B cell (primary cell): ENCODE measurements around the gene MRAP2. TPM values are rescaled to one million over a fixed set of nuclear protein-coding genes. Genes with fewer than 3 reads are reported as not detected.

Source experiments
- ATAC-seq: fragments of 200-7000 bp; cut with Tn5 transposase; one replicate; pipeline ENCODE4 v1.10.0; 2021; ENCODE audit warnings: low read depth, mild to moderate bottlenecking, moderate number of reproducible peaks, moderate library complexity
- CTCF ChIA-PET: fragments of 350-600 bp; sonication (Branson Sonifier 250); formaldehyde crosslinking; loops from one replicate; lab custom pipeline; 2021; ENCODE audit warnings: antibody characterized with exemption, inconsistent platforms; lab: Charles Lee
- POLR2A ChIA-PET: fragments of 350-600 bp; sonication (Branson Sonifier 250); formaldehyde crosslinking; loops from one replicate; lab custom pipeline; 2021; ENCODE audit warnings: antibody characterized with exemption; lab: Charles Lee
- DNase-seq: peaks from one replicate; pipeline ENCODE4 v3.0.0; 2013
- H2AFZ ChIP-seq: 2 replicates; pipeline ENCODE4 v1.6.1; 2012; ENCODE audit warnings: mild to moderate bottlenecking, low read depth, low read length; ENCODE audit not compliant: insufficient read depth, poor library complexity, severe bottlenecking
- H3K27ac ChIP-seq, 2 donors: 1 replicate in 1 of 2; 2 replicates in 1 of 2; pipeline ENCODE4 v1.5.1; 2012 to 2013; ENCODE audit warnings: low read length in 2 of 2, mild to moderate bottlenecking in 2 of 2, moderate library complexity in 1 of 2
- H3K27me3 ChIP-seq, 4 experiments: fragments of 200-600 bp in 1 of 4; sonication (generic) in 1 of 4; replicated peaks in 1 of 4; 1 replicate in 2 of 4; 2 replicates in 2 of 4; pipeline versions ENCODE4 v1.6.1 to v1.7.0; 2013 to 2016; ENCODE audit warnings: low read length in 3 of 4, mild to moderate bottlenecking in 2 of 4, mixed read lengths in 1 of 4, moderate library complexity in 1 of 4; ENCODE audit not compliant: insufficient read depth in 4 of 4, control insufficient read depth in 3 of 4; ENCODE audit errors: control extremely low read depth in 1 of 4
- H3K36me3 ChIP-seq, 2 experiments: replicated peaks in 1 of 2; 1 replicate in 1 of 2; 2 replicates in 1 of 2; pipeline versions ENCODE4 v1.6.1 to v1.7.1; 2013; ENCODE audit warnings: low read length in 1 of 2; ENCODE audit not compliant: insufficient read depth in 2 of 2, control insufficient read depth in 1 of 2; ENCODE audit errors: control extremely low read depth in 1 of 2, extremely low read depth in 1 of 2
- H3K4me1 ChIP-seq, 2 donors: fragments of 200-600 bp in 1 of 2; sonication (generic) in 1 of 2; 1 replicate in 1 of 2; 2 replicates in 1 of 2; pipeline versions ENCODE4 v1.5.1 to v1.6.1; 2013 to 2017; ENCODE audit warnings: low read length in 2 of 2; ENCODE audit not compliant: control insufficient read depth in 2 of 2, insufficient read depth in 2 of 2
- H3K4me2 ChIP-seq: replicated peaks from 2 replicates; pipeline ENCODE3; 2012; ENCODE audit warnings: mild to moderate bottlenecking, low read depth, low read length; ENCODE audit not compliant: poor library complexity, severe bottlenecking
- H3K4me3 ChIP-seq, 5 experiments: fragments of 200-600 bp in 1 of 5; sonication (generic) in 1 of 5; 1 replicate in 3 of 5; 2 replicates in 2 of 5; pipeline versions ENCODE4 v1.5.1 to v1.7.0; 2011 to 2016; ENCODE audit warnings: low read length in 4 of 5, mild to moderate bottlenecking in 4 of 5, low read depth in 2 of 5, control low read depth in 1 of 5, moderate library complexity in 1 of 5; ENCODE audit not compliant: insufficient read depth in 1 of 5; ENCODE audit errors: control extremely low read depth in 1 of 5, extremely low read depth in 1 of 5
- H3K79me2 ChIP-seq: fragments of 200-600 bp; sonication (generic); one replicate; pipeline ENCODE4 v1.6.0; 2016; ENCODE audit warnings: low read length; ENCODE audit not compliant: control insufficient read depth, insufficient read depth
- H3K9ac ChIP-seq: fragments of 200-600 bp; sonication (generic); 2 replicates; pipeline ENCODE4 v1.6.1; 2017; ENCODE audit warnings: mild to moderate bottlenecking, low read length, moderate library complexity
- H3K9me3 ChIP-seq, 3 donors: one replicate each; pipeline versions ENCODE4 v1.6.1 to v1.7.1; 2013; ENCODE audit warnings: low read length in 2 of 3; ENCODE audit not compliant: control insufficient read depth in 2 of 3, insufficient read depth in 1 of 3; ENCODE audit errors: control extremely low read depth in 1 of 3
- H4K20me1 ChIP-seq: 2 replicates; pipeline ENCODE4 v1.6.0; 2012; ENCODE audit warnings: mild to moderate bottlenecking, low read length; ENCODE audit not compliant: insufficient read depth, control insufficient read depth, poor library complexity, severe bottlenecking
- H3K27ac Mint-ChIP-seq: one replicate; pipeline ENCODE4 v1.8.0; 2021; ENCODE audit warnings: mixed read lengths
- H3K27me3 Mint-ChIP-seq: one replicate; pipeline ENCODE4 v1.8.0; 2021; ENCODE audit warnings: mixed read lengths
- H3K4me1 Mint-ChIP-seq: one replicate; pipeline ENCODE4 v1.8.0; 2021; ENCODE audit warnings: mixed read lengths
- H3K4me3 Mint-ChIP-seq: one replicate; pipeline ENCODE4 v1.8.0; 2021; ENCODE audit warnings: mixed read lengths
- H3K9me3 Mint-ChIP-seq: one replicate; pipeline ENCODE4 v1.8.0; 2022; ENCODE audit warnings: mixed read lengths; ENCODE audit not compliant: insufficient read depth
- EZH2 ChIP-seq: IDR thresholded peaks from 2 replicates; pipeline ENCODE4 v1.6.1; 2012; ENCODE audit warnings: borderline replicate concordance, low read depth, mild to moderate bottlenecking, moderate library complexity, low read length; ENCODE audit not compliant: insufficient read depth, poor library complexity, severe bottlenecking
- WGBS: methylation state at CpG from one replicate; pipeline ENCODE4 v1.1.5; 2013; ENCODE audit warnings: missing lambda C conversion rate; ENCODE audit not compliant: insufficient coverage; 5-methylcytosine and 5-hydroxymethylcytosine counted together
- intact Hi-C: fragments of 100-400 bp; cut with micrococcal nuclease; formaldehyde crosslinking; loops from one replicate; pipeline ENCODE4 v1.10.0; 2022
- polyA plus RNA-seq: library from polyadenylated mRNA; depleted of rRNA; stranded (reverse); fragments of >200 nt; gene quantifications from 2 replicates; pipeline ENCODE4 v1.2.3, GENCODE V29; 2012
- total RNA-seq, 2 donors: library from RNA; stranded (reverse); fragments of 120-200 nt in 1 of 2; gene quantifications; 1 replicate in 1 of 2; 2 replicates in 1 of 2; pipeline versions ENCODE4 v1.2.3 to v1.2.4, GENCODE V29; 2013 to 2022
- TF ChIP-seq, protein P1 (sequence below): fragments of 200-600 bp; IDR thresholded peaks from one replicate; pipeline ENCODE4 v1.8.0; 2022; ENCODE audit warnings: antibody characterized with exemption, mild to moderate bottlenecking

The MRAP2 gene
- total and polyA plus RNA-seq, 2 donors (not counting 1 experiment from before 2014, with no cell fraction given), result not detected

DNA sequence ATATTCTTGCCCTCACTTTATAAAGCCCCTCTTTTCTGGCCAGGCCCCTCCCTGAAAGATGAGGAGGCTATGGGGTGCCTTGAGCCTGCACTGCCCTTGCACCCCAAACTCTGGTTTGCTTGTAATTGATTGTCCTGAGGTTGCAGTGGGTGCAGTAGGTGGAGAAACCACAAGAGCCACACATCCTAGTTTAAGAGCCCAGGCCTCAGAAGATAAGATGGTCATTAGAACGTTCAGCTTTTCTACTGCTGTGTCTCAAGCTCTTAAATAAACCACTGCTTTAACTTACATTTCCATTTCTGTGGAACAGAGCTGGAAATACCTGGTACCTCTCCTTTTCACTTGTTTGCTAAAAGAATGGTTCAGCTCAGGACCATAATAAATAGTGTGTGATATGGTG, 9.0 kb downstream of the MRAP2 start:
- CTCF ChIA-PET, result no interaction called here
- H3K27ac ChIP-seq, result no peak overlapping the region
- H2AFZ ChIP-seq, result no peak overlapping the region
- Mint-ChIP-seq H3K27ac (no peak overlapping the region), H3K4me3 (no peak overlapping the region), H3K27me3 (peaks cover 26% of the 10 kb centered on the region), H3K9me3 (no peaks in the 10 kb centered on the region), H3K4me1 (no peaks in the 10 kb centered on the region)
- no peaks in the 10 kb centered on the region for H3K36me3 ChIP-seq
- peaks cover 0 to 3% (median 0%) of the 10 kb centered on the region in 4 experiments for H3K27me3 ChIP-seq
- ATAC-seq (no peak), DNase-seq (no peak)
- no peaks in the 10 kb centered on the region for H3K79me2 ChIP-seq
- no peak overlapping the region for H3K4me3 ChIP-seq
- no CpG with 5 or more reads among the region's 1 CpG for WGBS
- no peak overlapping the region for H3K9ac ChIP-seq
- TF ChIP-seq, protein P1, sequence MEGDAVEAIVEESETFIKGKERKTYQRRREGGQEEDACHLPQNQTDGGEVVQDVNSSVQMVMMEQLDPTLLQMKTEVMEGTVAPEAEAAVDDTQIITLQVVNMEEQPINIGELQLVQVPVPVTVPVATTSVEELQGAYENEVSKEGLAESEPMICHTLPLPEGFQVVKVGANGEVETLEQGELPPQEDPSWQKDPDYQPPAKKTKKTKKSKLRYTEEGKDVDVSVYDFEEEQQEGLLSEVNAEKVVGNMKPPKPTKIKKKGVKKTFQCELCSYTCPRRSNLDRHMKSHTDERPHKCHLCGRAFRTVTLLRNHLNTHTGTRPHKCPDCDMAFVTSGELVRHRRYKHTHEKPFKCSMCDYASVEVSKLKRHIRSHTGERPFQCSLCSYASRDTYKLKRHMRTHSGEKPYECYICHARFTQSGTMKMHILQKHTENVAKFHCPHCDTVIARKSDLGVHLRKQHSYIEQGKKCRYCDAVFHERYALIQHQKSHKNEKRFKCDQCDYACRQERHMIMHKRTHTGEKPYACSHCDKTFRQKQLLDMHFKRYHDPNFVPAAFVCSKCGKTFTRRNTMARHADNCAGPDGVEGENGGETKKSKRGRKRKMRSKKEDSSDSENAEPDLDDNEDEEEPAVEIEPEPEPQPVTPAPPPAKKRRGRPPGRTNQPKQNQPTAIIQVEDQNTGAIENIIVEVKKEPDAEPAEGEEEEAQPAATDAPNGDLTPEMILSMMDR, result no peak
- TF ChIP-seq EZH2, result no peak
- H3K4me2 ChIP-seq, result no peak overlapping the region
- H3K9me3 ChIP-seq, result peaks cover 0 to 5% (median 0%) of the 10 kb centered on the region in 3 donors
- no peaks in the 10 kb centered on the region for H3K4me1 ChIP-seq
- intact Hi-C loops, result no loop called here
- POLR2A ChIA-PET, result no interaction called here
- no peaks in the 10 kb centered on the region for H4K20me1 ChIP-seq

DNA sequence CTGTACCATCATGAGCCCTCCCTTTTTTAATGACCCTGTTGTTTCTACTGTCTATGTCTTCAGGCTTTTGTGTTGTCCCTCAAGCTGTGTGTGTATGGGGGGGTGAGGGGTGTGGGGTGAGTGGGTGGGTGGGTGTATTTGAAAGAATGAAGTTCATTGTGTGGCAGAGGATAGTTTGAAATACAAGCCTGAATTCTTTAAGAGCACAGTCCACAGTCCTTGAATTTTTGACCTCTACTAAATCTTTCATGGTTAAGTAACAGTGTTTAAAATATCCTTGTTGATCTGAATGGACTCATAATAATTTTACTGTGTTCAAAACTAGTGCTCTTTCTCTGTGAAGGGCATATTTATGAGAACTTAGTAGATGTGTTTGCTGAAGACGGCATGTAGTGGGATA, 10.0 kb downstream of the MRAP2 start:
- WGBS, result no CpG with 5 or more reads among the region's 1 CpG
- ATAC-seq, result no peak
- H3K9me3 ChIP-seq, result no peaks in the 10 kb centered on the region
- no peaks in the 10 kb centered on the region for H3K36me3 ChIP-seq
- H3K4me1 ChIP-seq, result no peaks in the 10 kb centered on the region
- no peak overlapping the region for H3K9ac ChIP-seq
- no peak overlapping the region for H2AFZ ChIP-seq
- POLR2A ChIA-PET, result no interaction called here
- intact Hi-C loops, result no loop called here
- H3K27me3 ChIP-seq, result peaks cover 0 to 3% (median 0%) of the 10 kb centered on the region in 4 experiments
- CTCF ChIA-PET, result no interaction called here
- DNase-seq, result no peak
- TF ChIP-seq, protein P1, result no peak
- no peak for TF ChIP-seq EZH2
- Mint-ChIP-seq H3K4me1 (no peaks in the 10 kb centered on the region), H3K9me3 (no peaks in the 10 kb centered on the region), H3K27me3 (peaks cover 23% of the 10 kb centered on the region), H3K4me3 (no peak overlapping the region), H3K27ac (no peak overlapping the region)
- H3K79me2 ChIP-seq, result no peaks in the 10 kb centered on the region
- H3K4me3 ChIP-seq, result no peak overlapping the region
- H4K20me1 ChIP-seq, result no peaks in the 10 kb centered on the region
- no peak overlapping the region for H3K27ac ChIP-seq
- no peak overlapping the region for H3K4me2 ChIP-seq
